Measurements from ENCODE around the gene ADAMTS6.
A peak's percentile ranks its signal among the peaks of the same experiment; 100 is the strongest.
"Not testable (repeated sequence)": the region's sequence is repeated elsewhere in the genome, so short reads cannot be mapped to it uniquely, and the experiment has no call there.

The ADAMTS6 gene

DNA sequence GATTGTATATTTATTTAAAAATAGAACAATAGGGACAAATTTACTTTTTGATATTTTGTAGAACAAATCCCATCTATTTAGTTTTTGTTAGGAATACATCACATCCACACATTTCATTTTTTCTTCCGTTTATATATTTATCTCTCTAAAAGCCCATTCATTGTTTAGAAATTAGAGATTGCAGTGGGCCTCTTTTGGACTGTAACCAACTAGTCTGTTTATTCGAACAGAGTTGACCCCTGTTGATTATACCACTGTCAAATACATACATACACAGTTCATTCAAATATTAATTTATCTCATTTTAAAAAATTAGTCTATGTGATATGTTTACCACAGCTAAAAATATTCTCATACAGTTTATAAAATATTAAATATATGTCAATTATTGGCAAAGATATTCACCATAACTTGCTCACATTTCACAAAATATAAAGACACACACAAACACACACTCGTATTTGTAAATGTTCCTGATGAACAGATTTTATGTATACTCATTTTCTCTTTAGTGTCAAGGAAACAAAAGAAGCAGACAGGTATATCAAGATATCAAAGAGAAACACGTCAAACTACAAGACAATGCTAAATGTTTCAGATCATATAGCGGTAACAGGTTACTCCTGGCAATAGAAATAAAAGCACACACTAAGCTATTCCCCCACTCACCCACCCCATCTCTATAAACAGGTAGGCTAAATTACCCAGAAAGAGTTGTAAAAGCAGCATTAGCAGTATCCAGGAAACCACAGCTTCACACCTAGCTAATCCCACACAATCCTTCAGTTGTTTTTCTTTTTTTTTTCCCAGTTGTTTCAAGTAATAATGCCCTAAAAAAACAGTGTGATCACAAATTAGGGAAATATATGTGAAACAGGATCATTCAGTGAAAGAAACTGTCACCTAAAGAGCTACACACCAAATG, 283.9 kb downstream of the ADAMTS6 start:
- no peak for DNase-seq (ENCODE audit: low spot score)

DNA sequence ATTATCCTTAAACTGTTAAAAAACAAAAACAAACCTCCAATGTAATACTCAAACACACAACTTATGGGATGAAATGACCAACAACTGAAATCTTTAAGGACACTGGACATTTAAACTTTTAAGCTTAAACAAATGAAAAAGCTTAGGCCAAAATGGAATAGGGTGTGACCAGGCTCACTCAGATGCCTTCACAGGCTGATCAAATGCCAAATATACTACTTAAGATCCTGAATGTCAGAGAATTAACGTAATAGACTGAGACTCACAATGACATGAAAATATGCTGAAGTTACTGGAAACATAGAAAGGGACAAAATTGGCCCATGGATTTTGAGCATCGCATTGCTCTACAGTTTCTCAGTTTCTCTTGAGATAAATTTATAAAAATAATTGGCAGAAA, 286.8 kb downstream of the ADAMTS6 start:
- DNase-seq (ENCODE audit: low spot score), result no peak

DNA sequence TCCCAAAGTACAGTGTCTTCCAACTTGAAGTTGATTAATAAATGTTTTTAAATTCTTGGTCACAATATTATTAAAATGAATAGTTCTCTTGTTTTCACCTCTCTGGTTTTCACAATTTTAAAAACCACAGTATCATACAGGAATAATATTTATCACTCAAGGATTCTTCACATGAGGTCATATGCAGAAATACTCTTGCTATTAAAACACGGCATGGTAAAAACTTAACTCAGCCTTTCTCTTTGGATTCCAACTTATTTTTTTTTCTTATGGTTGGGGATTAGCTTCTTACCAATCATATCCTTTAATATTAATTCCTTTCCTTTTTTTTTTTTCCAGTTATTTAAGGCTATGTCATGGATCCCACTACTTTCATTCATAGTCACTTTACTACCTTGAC, 289.4 kb downstream of the ADAMTS6 start:
- DNase-seq (ENCODE audit: low spot score), result no peak

DNA sequence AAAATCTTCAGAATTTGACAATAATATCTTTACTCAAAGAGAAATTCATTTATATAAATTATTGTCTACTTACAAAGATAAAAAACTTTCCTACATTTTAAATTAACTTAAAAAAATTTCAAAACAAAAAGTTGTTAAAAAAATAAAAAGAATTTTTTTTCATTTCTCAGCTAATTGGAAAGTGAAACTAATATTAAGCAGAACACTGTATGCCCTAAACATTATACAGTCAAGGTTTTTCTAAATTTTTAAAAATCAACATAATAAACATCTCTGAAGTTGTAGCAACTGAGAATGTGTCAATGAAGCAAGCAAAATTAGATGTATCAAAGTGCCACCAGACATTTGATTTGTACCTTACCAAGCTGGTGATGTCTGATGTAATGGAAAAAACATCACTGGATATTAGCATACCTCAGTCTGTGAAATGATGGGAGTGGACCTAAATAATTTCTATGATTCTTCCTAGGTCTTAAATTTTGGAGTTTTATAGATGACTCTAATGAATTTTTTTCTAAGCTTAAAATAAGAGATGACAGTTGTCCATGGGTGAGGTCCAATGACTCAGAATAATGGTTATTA, 290.1 kb downstream of the ADAMTS6 start:
- no peak for DNase-seq (ENCODE audit: low spot score)

DNA sequence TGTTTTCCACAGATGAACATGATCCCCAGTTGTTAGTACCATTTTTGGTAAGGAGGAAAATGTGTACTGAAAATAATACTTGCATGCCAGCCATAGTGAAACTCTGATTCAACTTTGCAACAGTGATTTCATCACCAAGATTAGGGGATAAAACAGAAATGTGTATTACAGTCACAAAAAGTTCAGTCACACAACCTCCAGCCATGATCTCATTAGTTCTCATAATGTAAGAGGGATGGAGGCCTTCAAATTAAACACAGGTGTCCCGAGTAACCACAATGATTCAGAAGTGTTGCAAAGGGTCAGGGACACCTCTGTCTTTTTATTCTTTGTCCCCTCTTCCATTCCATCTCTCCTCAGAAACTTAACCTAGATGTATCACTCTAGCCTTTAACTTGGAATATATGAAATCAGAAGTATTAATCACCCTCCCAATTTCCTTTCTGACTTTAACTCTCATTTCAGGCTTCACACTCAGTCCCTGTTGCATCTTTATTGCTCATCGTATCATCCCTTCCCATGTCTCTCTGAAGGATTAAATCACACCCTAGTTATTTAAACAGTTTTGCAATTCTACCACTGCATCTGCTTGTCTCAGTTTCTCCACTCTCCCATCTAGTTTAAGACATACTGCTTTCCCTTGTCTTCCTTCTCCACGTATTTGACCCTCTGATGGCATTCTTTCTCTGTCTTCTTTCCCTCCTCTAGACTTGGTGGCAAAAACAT, 291.2 kb downstream of the ADAMTS6 start:
- DNase-seq (ENCODE audit: low spot score), result no peak

DNA sequence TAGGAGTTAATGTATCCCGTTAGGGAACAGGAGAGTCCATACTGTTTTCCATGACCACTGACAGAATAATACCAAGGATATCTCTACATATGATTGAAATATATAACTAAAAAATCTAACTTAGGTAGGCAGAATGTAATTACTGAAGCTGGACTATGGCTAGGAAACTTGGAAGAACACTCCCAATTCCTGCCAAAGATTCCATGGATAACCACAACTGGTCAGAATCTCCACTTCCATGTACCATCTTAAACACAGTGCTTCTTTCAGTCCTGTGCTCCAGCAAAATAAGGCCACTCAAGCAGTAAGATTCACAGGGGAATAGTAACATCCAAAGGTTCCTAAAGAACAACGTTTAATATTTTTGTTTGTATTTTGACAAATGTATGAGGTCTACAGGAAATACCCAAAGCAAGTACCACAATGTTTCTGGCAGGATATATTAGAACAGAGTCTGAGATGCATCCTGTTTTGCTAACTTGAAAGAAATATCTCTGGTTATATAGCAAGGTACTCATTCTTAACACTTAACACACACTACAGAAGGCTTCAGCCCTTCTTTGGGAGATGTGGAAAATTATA, 295.0 kb downstream of the ADAMTS6 start:
- no peak for DNase-seq (ENCODE audit: low spot score)

DNA sequence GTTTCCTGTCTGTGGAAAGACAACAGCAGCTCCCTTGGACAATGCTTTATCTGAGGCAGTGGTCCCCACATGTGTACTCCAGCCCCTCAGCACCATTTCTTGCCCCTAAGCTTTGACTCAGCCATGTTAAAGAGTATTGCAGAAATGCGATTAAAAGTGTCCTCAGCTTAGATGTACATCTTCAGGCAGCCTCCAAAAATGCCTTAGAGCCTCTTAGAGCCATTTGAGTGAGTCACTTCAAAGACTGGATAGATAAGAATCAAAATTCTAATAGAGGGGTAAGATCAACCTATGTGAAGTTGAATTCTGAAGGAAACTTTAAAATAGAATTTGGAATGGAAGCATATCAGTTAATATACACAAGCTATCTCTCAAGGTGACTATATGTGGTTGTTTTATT, 296.3 kb downstream of the ADAMTS6 start:
- DNase-seq (ENCODE audit: low spot score), result no peak

DNA sequence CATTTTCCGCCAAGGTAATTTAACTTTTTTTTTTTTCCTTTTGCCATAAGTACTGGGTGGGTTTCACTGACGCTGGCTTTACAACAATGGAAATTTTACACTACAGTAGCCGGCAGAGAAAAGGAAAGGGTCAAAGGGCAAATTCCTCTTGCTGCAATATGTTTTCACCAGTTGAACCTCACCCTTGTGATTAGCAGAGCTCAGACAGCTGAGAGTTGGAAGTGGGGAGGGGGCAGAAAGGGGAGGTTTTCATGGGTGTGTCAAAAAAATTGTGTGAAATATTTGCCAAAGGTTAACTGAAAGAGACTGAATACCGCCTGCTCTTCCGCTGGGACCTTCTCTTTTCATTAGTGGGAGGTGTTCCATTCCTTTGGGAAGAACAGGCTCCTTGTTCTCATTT, 296.9 kb downstream of the ADAMTS6 start:
- DNase-seq (ENCODE audit: low spot score), result no peak

DNA sequence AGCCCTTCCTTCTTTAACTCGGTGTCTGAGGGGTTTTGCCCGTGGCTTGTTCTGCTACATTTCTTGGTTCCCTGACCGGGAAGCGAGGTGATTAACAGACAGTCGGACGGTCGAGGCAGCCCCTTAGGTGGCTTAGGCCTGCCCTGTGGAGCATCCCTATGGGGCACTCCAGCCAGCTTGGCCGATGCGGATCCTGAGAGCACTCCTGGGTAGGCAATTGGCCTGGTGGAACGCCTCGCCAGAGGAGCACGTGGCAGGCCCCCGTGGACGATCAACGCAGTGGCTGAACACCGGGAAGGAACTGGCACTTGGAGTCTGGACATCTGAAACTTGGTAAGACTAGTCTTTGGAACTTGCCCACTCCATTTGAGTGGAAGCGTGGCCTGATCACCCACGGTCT, 307.5 kb downstream of the ADAMTS6 start:
- DNase-seq (ENCODE audit: low spot score), result not testable (repeated sequence)

DNA sequence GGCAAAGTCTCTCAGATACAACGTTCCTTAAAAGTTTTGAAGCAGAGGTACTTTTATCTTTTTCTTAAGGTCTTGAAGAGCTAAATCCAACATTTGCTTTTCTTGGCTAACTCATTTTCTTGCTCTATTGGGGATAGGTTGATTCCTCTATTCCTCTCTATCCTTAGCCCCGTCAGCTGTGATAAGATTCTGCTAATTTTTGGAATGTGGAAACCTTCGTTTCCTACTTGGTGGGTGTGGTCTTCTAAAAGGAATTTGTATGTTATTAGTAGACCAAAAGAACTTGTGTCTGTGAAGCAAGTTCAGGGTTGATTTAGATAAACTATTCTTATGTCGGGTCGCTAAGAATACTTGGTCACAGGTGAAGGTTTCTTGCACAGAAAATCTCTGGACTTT, 308.6 kb downstream of the ADAMTS6 start:
- DNase-seq (ENCODE audit: low spot score), result no peak

DNA sequence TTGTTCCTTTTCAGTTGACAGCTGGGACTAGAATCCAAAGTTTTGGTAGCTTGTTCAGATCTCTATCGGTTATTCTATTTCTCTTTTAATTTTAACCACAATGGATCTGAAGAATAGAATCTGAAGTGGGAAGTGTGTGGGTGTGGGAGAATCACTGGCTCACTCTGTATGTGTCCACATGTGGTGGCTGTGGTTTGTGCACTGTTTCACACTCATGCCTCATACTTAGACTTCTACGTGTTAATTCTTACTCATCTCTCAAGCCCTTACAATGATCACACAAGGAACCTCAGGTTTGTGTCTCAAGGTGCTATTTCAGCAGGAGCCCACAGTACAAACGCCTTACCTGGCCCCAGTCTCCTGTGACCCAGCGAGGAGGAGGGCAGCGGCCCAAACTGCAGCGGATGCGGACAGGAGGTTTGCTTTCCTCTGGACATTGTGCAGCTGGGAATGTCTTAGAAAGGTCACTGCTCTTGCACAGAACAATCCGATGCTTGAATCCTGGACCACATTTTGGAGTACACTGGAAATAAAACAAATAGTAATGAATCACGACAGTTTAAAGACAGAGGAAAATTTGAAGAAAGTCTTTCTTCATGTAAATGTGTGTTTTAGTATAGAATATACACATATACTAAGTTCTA, 309.1 kb downstream of the ADAMTS6 start:
- no peak for DNase-seq (ENCODE audit: low spot score)

DNA sequence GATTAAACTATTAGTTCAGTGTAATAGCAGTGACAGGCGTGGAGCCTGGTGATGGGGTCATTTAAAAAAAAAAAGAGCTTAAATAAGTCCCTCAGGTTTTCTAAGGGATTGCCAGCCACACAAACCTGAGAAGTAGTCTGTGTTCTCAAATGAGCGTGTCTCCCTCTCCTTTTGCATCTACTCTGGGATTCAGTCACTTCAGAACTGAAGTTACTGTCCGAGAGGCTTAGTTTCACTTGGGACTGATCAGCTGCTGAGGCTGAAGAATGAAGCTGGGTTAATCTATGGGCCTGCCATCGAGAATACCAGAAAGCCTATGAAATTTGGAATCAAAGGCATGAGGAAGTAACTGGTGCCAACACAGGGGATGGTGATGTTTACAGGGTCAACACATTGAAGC, 310.1 kb downstream of the ADAMTS6 start:
- DNase-seq (ENCODE audit: low spot score), result no peak

DNA sequence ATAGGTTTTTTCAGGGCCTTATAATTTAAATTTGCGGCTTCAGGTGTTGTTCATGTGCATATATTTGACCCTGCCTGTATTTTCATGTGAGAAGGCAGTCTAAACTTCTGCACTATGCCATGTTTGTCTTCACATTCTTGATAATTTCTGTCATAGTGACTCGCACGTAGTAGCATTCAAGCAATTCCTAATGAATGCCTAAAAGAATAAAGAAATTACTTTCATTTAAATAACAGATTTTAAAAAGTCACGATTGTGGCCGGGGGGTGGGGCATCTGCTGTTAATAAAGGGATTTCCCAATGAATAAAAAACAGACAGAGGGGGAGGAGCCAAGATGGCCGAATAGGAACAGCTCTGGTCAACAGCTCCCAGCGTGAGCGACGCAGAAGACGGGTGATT, 318.0 kb downstream of the ADAMTS6 start:
- no peak for DNase-seq (ENCODE audit: low spot score)

DNA sequence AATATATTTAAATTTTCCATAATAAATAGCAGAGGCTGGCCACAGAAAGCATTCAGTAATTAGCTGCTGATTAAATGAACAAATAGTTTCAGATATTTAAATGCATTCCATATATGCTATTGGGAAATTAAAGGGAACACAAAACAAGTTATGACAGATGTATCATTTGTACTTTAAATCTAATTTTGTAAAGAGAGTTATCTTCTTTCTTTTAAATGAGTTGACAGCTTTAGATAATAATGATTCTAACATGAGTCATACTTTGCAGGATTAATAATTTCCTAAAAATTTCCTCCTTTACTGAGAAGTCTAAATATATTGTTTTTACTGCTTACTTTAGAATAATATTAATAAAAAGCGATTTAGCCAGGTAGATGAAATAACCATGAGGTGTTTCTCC, 320.1 kb downstream of the ADAMTS6 start:
- no peak for DNase-seq (ENCODE audit: low spot score)

DNA sequence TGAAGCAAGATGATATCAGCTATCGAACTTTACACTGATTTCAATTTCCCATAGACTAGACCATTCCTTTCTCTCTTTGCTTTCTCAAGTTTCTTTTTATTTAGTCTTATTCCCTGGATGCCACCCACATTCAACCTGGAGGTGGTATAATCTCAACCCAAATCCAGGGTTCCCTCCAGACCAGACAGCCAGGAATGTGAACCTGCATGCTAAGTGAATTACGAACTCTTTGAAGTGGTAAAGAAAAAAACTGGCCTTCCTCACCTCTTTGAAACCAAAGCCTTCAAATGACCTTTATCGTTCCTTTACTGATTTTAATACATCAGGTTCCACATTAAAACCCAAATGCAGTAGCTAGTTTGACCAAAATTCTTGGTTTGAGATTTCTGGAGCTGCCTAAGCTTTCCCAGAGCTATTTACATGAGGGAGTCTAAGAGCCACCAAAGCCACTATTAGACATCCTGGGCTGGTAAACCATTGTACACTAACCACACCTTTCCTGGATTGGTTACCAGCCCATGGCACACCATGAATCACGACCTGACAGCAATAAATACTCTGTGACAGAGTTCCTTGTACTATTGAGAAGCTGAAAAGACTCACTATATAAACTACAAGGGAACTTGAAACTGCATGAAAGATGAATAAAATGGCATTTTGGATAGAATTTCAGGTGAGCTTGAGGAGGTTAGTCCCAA, 323.7 kb downstream of the ADAMTS6 start:
- DNase-seq (ENCODE audit: low spot score), result no peak

DNA sequence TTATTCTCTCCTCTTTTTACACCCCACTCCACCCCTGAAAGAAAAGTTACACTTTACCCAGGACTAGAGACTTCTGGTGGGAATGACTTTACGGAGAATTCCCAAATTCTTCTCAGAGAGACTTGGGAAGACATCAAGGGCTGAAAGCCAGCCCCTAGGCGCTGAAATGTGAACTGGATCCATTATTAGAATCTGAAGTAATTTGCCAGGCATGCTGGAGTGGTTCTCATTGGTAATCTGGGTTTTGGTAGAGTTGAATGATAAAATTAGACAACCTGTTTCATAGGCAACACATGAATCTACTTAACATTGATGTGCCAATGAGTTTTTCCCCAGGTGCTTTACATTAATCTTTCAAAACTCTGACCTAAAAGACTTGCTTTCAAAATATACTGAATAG, 324.8 kb downstream of the ADAMTS6 start:
- DNase-seq (ENCODE audit: low spot score), result no peak

DNA sequence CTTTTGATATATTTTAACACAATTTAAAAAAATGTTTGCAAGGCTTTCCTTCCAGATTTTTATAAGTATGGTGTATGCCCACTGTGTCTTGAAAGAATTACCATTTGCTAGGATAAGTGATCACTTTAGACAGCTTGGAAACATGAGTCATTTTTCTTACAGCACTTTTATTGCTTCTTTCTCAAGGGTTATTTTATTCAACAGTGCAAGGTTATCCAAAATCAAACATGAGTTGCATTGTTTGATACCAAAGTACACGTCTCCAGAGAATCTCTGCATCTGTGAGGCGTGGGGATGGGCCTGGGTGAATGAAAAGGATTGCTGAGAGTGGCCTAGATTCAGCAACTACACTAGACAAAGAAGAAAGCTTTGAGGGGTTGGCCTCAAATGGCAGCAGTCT, 329.6 kb downstream of the ADAMTS6 start:
- no peak for DNase-seq (ENCODE audit: low spot score)

DNA sequence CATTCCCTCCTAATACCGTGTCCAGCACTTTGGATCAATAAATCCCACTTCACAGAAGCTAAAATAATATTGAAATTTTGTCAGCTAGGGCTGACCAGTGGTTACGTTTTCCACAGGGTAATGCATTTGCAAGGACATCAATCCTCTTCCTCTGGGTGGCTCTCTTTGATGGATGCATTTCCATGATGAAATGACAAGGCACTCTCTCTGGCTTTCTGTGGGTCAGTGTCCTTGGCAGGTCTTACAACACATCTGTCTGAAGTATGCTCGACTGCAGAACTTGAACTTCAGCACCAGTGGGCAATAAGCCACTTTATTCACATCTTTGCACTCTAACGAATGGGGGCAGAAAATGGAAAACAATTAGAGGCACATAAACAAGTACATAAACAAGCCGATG, 330.1 kb downstream of the ADAMTS6 start:
- DNase-seq (ENCODE audit: low spot score), result no peak

DNA sequence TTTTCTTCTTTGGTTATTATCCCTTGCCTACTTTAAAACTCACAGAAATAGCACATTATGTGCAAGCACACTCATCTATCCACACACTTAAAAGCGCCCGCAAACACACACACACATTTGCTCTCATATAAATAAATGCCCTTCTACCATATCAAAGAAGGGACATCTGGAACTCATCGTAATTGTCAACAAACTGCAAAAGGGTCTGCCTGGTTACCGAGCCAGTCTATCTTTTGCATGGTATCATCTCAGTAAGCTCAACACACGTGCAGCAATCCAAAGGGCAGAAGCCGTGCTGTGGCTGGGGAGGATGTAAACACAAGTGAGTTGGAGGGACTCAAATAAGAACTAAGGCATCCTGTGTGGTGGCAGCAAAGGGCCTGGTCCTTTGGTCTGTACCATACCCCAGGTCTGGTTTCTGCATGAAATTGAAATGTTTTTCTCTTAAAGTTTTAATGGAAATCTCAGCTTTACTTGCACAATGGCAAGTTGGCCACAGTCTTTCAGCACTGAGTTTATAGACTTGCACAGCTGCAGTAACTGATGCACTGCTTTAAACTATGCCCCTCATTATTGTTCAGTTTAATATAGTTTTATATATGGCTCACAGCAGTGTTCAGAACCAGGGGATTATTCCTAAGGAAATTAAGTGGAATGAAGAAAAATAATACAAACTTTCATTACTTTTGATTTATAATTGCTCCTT, 331.0 kb downstream of the ADAMTS6 start:
- DNase-seq (ENCODE audit: low spot score), result peak; percentile 13

DNA sequence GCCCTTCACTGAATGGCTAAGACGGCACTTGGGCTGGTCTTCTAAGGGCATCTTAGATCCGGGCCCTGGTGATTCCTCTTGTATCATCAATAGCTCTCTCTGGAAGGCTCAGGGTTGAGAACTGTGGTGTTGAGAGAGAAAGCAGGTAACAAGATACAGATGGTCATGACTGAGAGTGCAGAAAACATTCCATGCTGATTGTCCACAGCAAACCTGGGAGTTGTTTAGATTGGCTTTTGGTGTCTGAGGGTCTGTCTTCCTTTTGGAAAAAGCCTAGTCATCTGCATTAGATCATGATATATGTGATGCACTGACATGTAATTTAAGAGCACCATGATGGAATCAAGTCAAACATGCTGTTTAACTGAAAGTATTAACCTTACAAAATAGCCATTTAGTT, 331.9 kb downstream of the ADAMTS6 start:
- DNase-seq (ENCODE audit: low spot score), result no peak

Measured in SK-N-DZ (cell line).